IMR-90 (cell line): ENCODE results near the gene CEP170B.

Experiments
- BHLHE40 ChIP-seq: fragments of 150-350 bp; IDR thresholded peaks from 2 replicates; pipeline ENCODE4 v1.6.1; 2016; ENCODE audit warnings: mild to moderate bottlenecking, low read depth, low read length
- CEBPB ChIP-seq: IDR thresholded peaks from 2 replicates; pipeline ENCODE4 v1.6.1; 2012; ENCODE audit warnings: low read depth, low read length, improper control_type of control experiment
- CHD1 ChIP-seq: IDR thresholded peaks from 2 replicates; pipeline ENCODE4 v1.6.1; 2012; ENCODE audit warnings: low read depth, low read length, improper control_type of control experiment
- CTCF ChIP-seq: conservative IDR thresholded peaks from 2 replicates; pipeline ENCODE4 v1.5.1; 2012; ENCODE audit warnings: mild to moderate bottlenecking, low read depth, low read length, improper control_type of control experiment
- FOS ChIP-seq: fragments of 150-350 bp; IDR thresholded peaks from 2 replicates; pipeline ENCODE4 v1.6.1; 2016; ENCODE audit warnings: low read depth, low read length
- MAFK ChIP-seq: IDR thresholded peaks from 2 replicates; pipeline ENCODE4 v1.6.1; 2012; ENCODE audit warnings: low read depth, low read length, improper control_type of control experiment
- MAZ ChIP-seq: IDR thresholded peaks from 2 replicates; pipeline ENCODE4 v1.6.1; 2012; ENCODE audit warnings: low read depth, mild to moderate bottlenecking, low read length, improper control_type of control experiment, moderate library complexity, borderline replicate concordance
- NFE2L2 ChIP-seq: fragments of 150-350 bp; IDR thresholded peaks from 2 replicates; pipeline ENCODE4 v1.6.1; 2016; ENCODE audit warnings: low read depth, mild to moderate bottlenecking, low read length
- POLR2A ChIP-seq: IDR thresholded peaks from 2 replicates; pipeline ENCODE4 v1.6.1; 2012; ENCODE audit warnings: mild to moderate bottlenecking, low read depth, low read length
- RAD21 ChIP-seq: IDR thresholded peaks from 2 replicates; pipeline ENCODE4 v1.6.1; 2012; ENCODE audit warnings: low read length, improper control_type of control experiment
- RFX5 ChIP-seq: IDR thresholded peaks from 2 replicates; pipeline ENCODE4 v1.8.0; 2012; ENCODE audit warnings: low read depth, mild to moderate bottlenecking, low read length, moderate library complexity
- SMC3 ChIP-seq: fragments of 150-350 bp; IDR thresholded peaks from 2 replicates; pipeline ENCODE4 v1.6.1; 2016; ENCODE audit warnings: low read depth, mild to moderate bottlenecking, antibody characterized with exemption, low read length, moderate library complexity
- TF ChIP-seq, protein P1 (sequence below): fragments of 150-350 bp; IDR thresholded peaks from 2 replicates; pipeline ENCODE4 v1.6.1; 2016; ENCODE audit warnings: low read depth, mild to moderate bottlenecking, low read length, moderate library complexity, borderline replicate concordance

GRCh38 chr14:104816616-104816884 is 48.5 kb upstream of the CEP170B start:
- TF ChIP-seq POLR2A (no peak), BHLHE40 (no peak), CTCF (no peak), RAD21 (no peak), RFX5 (no peak), MAZ (no peak), CEBPB (no peak), CHD1 (no peak), NFE2L2 (no peak), SMC3 (no peak), MAFK (no peak), FOS (no peak)
- TF ChIP-seq, protein P1, sequence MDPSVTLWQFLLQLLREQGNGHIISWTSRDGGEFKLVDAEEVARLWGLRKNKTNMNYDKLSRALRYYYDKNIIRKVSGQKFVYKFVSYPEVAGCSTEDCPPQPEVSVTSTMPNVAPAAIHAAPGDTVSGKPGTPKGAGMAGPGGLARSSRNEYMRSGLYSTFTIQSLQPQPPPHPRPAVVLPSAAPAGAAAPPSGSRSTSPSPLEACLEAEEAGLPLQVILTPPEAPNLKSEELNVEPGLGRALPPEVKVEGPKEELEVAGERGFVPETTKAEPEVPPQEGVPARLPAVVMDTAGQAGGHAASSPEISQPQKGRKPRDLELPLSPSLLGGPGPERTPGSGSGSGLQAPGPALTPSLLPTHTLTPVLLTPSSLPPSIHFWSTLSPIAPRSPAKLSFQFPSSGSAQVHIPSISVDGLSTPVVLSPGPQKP: no peak
